Stomach smooth muscle (tissue), 2 donors: ENCODE results near the gene CLDN14.

Experiments used
- H3K27ac ChIP-seq: one replicate; pipeline ENCODE4 v1.7.0; 2013; ENCODE audit warnings: mild to moderate bottlenecking, low read length, inconsistent platforms
- H3K27me3 ChIP-seq, 2 donors: one replicate each; pipeline ENCODE4 v1.7.0; 2013; ENCODE audit warnings: low read length in 2 of 2; ENCODE audit not compliant: insufficient read depth in 2 of 2, control insufficient read depth in 1 of 2
- H3K36me3 ChIP-seq, 2 donors: one replicate each; pipeline ENCODE4 v1.7.0; 2013; ENCODE audit warnings: low read length in 2 of 2; ENCODE audit not compliant: control insufficient read depth in 2 of 2, insufficient read depth in 2 of 2
- H3K4me1 ChIP-seq: one replicate; pipeline ENCODE4 v1.7.0; 2013; ENCODE audit warnings: low read length; ENCODE audit not compliant: control insufficient read depth, insufficient read depth
- H3K4me3 ChIP-seq, 2 donors: one replicate each; pipeline ENCODE4 v1.7.0; 2013; ENCODE audit warnings: low read length in 2 of 2
- H3K9ac ChIP-seq, 2 donors: one replicate each; pipeline ENCODE4 v1.7.0; 2013; ENCODE audit warnings: low read length in 2 of 2, mild to moderate bottlenecking in 1 of 2
- H3K9me3 ChIP-seq, 2 donors: one replicate each; pipeline ENCODE4 v1.7.0; 2013; ENCODE audit warnings: low read length in 2 of 2; ENCODE audit not compliant: control insufficient read depth in 2 of 2
- donor health status: healthy.
- donor health status: Pancreatic carcinoma.

The CLDN14 gene

GRCh38 chr21:36499578-36500471 is 19.9 kb upstream of the CLDN14 start:
- no peaks in the 10 kb centered on the region for H3K9me3 ChIP-seq
- peaks cover 2 to 3% of the 10 kb centered on the region in 2 donors for H3K27me3 ChIP-seq
- no peak overlapping the region for H3K27ac ChIP-seq
- no peaks in the 10 kb centered on the region for H3K36me3 ChIP-seq
- H3K4me1 ChIP-seq = no peaks in the 10 kb centered on the region
- H3K9ac ChIP-seq = no peak overlapping the region
- no peak overlapping the region for H3K4me3 ChIP-seq

- H3K4me3 ChIP-seq = no peak overlapping the region
- H3K27ac ChIP-seq = no peak overlapping the region
- H3K9me3 ChIP-seq = peaks cover 0 to 8% of the 10 kb centered on the region in 2 donors
- no peak overlapping the region for H3K9ac ChIP-seq
- peaks cover 2 to 3% of the 10 kb centered on the region in 2 donors for H3K27me3 ChIP-seq
- no peaks in the 10 kb centered on the region for H3K4me1 ChIP-seq
- no peaks in the 10 kb centered on the region for H3K36me3 ChIP-seq
Measured at GRCh38 chr21:36494557-36494956, 14.6 kb upstream of the CLDN14 start.

GRCh38 chr21:36491209-36491910 is 11.4 kb upstream of the CLDN14 start:
- H3K4me3 ChIP-seq = no peak overlapping the region
- H3K27me3 ChIP-seq = peaks cover 2 to 3% of the 10 kb centered on the region in 2 donors
- H3K9ac ChIP-seq = no peak overlapping the region
- no peaks in the 10 kb centered on the region for H3K4me1 ChIP-seq
- H3K36me3 ChIP-seq = no peaks in the 10 kb centered on the region
- no peak overlapping the region for H3K27ac ChIP-seq
- H3K9me3 ChIP-seq = peaks cover 0 to 8% of the 10 kb centered on the region in 2 donors

GRCh38 chr21:36489776-36490165 is 9.8 kb upstream of the CLDN14 start:
- H3K9me3 ChIP-seq = peaks cover 0 to 8% of the 10 kb centered on the region in 2 donors

GRCh38 chr21:36489103-36489775 is 9.3 kb upstream of the CLDN14 start:
- Histone ChIP-seq H3K36me3 (no peaks in the 10 kb centered on the region), H3K27ac (no peak overlapping the region), H3K9me3 (peaks cover 0 to 4% of the 10 kb centered on the region in 2 donors), H3K9ac (no peak overlapping the region), H3K27me3 (peaks cover 0 to 2% of the 10 kb centered on the region in 2 donors), H3K4me1 (no peaks in the 10 kb centered on the region), H3K4me3 (no peak overlapping the region)

More at GRCh38 chr21:36489776-36490165, 9.8 kb upstream of the CLDN14 start:
- no peaks in the 10 kb centered on the region for H3K4me1 ChIP-seq
- no peak overlapping the region for H3K9ac ChIP-seq
- H3K27me3 ChIP-seq = peaks cover 0 to 2% of the 10 kb centered on the region in 2 donors
- H3K36me3 ChIP-seq = no peaks in the 10 kb centered on the region
- H3K27ac ChIP-seq = no peak overlapping the region
- H3K4me3 ChIP-seq = no peak overlapping the region

GRCh38 chr21:36487641-36488307 is 7.9 kb upstream of the CLDN14 start:
- Histone ChIP-seq H3K9me3 (no peaks in the 10 kb centered on the region), H3K27ac (no peak overlapping the region), H3K4me3 (no peak overlapping the region), H3K36me3 (no peaks in the 10 kb centered on the region), H3K9ac (no peak overlapping the region), H3K4me1 (no peaks in the 10 kb centered on the region), H3K27me3 (peaks cover 0 to 2% of the 10 kb centered on the region in 2 donors)

- H3K9me3 ChIP-seq = no peaks in the 10 kb centered on the region
- H3K36me3 ChIP-seq = no peaks in the 10 kb centered on the region
- H3K27me3 ChIP-seq = peaks cover 0 to 2% of the 10 kb centered on the region in 2 donors
- no peak overlapping the region for H3K9ac ChIP-seq
- no peak overlapping the region for H3K4me3 ChIP-seq
- H3K27ac ChIP-seq = no peak overlapping the region
- H3K4me1 ChIP-seq = no peaks in the 10 kb centered on the region
Measured at GRCh38 chr21:36486246-36486645, 6.3 kb upstream of the CLDN14 start.

- Histone ChIP-seq H3K36me3 (no peaks in the 10 kb centered on the region), H3K9ac (no peak overlapping the region), H3K27me3 (peaks cover 0 to 2% of the 10 kb centered on the region in 2 donors), H3K27ac (no peak overlapping the region), H3K9me3 (no peaks in the 10 kb centered on the region), H3K4me3 (no peak overlapping the region), H3K4me1 (no peaks in the 10 kb centered on the region)
Measured at GRCh38 chr21:36485476-36485875, 5.6 kb upstream of the CLDN14 start.

GRCh38 chr21:36483095-36483494 is 3.2 kb upstream of the CLDN14 start:
- peaks cover 0 to 2% of the 10 kb centered on the region in 2 donors for H3K27me3 ChIP-seq
- H3K9me3 ChIP-seq = no peaks in the 10 kb centered on the region
- no peaks in the 10 kb centered on the region for H3K4me1 ChIP-seq
- no peak overlapping the region for H3K4me3 ChIP-seq
- no peak overlapping the region for H3K27ac ChIP-seq
- no peak overlapping the region for H3K9ac ChIP-seq
- no peaks in the 10 kb centered on the region for H3K36me3 ChIP-seq

- no peak overlapping the region for H3K9ac ChIP-seq
- no peaks in the 10 kb centered on the region for H3K4me1 ChIP-seq
- H3K27ac ChIP-seq = no peak overlapping the region
- H3K27me3 ChIP-seq = peaks cover 0 to 2% of the 10 kb centered on the region in 2 donors
- no peak overlapping the region for H3K4me3 ChIP-seq
- H3K9me3 ChIP-seq = no peaks in the 10 kb centered on the region
- no peaks in the 10 kb centered on the region for H3K36me3 ChIP-seq
Measured at GRCh38 chr21:36482673-36483072, 2.8 kb upstream of the CLDN14 start.
